HG03460 (cell line): Measurements from ENCODE around the gene BLMH.
"Not testable (repeated sequence)": the region's sequence is repeated elsewhere in the genome, so short reads cannot be mapped to it uniquely, and the experiment has no call there.

Experiments
- ATAC-seq: cut with Tn5 transposase; IDR thresholded peaks from one replicate; pipeline ENCODE4 v1.9.1; 2021; ENCODE audit not compliant: unreplicated experiment

Gene BLMH

GRCh38 chr17:30230596-30231125 is 61.1 kb downstream of the BLMH start:
- no peak for ATAC-seq

GRCh38 chr17:30230009-30230408 is 61.7 kb downstream of the BLMH start:
- ATAC-seq, result not testable (repeated sequence)

- ATAC-seq, result no peak
Observed at GRCh38 chr17:30229012-30229411, 62.7 kb downstream of the BLMH start.

- ATAC-seq, result no peak
Observed at GRCh38 chr17:30228011-30228410, 63.7 kb downstream of the BLMH start.

- ATAC-seq, result no peak
Observed at GRCh38 chr17:30226878-30227277, 64.9 kb downstream of the BLMH start.

- ATAC-seq, result no peak
Observed at GRCh38 chr17:30225919-30226553, 65.7 kb downstream of the BLMH start.

GRCh38 chr17:30225112-30225511 is 66.6 kb downstream of the BLMH start:
- ATAC-seq, result no peak

GRCh38 chr17:30224419-30224960 is 67.3 kb downstream of the BLMH start:
- no peak for ATAC-seq

GRCh38 chr17:30222721-30223175 is 69.0 kb downstream of the BLMH start:
- no peak for ATAC-seq

- no peak for ATAC-seq
Observed at GRCh38 chr17:30222251-30222650, 69.5 kb downstream of the BLMH start.

GRCh38 chr17:30221346-30221745 is 70.4 kb downstream of the BLMH start:
- ATAC-seq, result no peak

GRCh38 chr17:30220414-30220813 is 71.3 kb downstream of the BLMH start:
- no peak for ATAC-seq

GRCh38 chr17:30219833-30220232 is 71.9 kb downstream of the BLMH start:
- no peak for ATAC-seq

GRCh38 chr17:30219315-30219714 is 72.4 kb downstream of the BLMH start:
- no peak for ATAC-seq

GRCh38 chr17:30218799-30219198 is 72.9 kb downstream of the BLMH start:
- no peak for ATAC-seq

- no peak for ATAC-seq
Observed at GRCh38 chr17:30217746-30218245, 73.9 kb downstream of the BLMH start.

GRCh38 chr17:30217054-30217453 is 74.7 kb downstream of the BLMH start:
- ATAC-seq, result no peak

- no peak for ATAC-seq
Observed at GRCh38 chr17:30212750-30213149, 79.0 kb downstream of the BLMH start.

- no peak for ATAC-seq
Observed at GRCh38 chr17:30211371-30211770, 80.4 kb downstream of the BLMH start.

- ATAC-seq, result no peak
Observed at GRCh38 chr17:30210901-30211300, 80.8 kb downstream of the BLMH start.

- ATAC-seq, result no peak
Observed at GRCh38 chr17:30210366-30210765, 81.4 kb downstream of the BLMH start.

- ATAC-seq, result no peak
Observed at GRCh38 chr17:30209930-30210329, 81.8 kb downstream of the BLMH start.

- no peak for ATAC-seq
Observed at GRCh38 chr17:30208214-30208613, 83.5 kb downstream of the BLMH start.
